IPS-18a (cell line): ENCODE data around the gene C15orf39.

Source experiments
- H3K27ac ChIP-seq: one replicate; pipeline ENCODE4 v1.5.1; 2013; ENCODE audit warnings: low read length
- H3K27me3 ChIP-seq: one replicate; pipeline ENCODE4 v1.6.1; 2013; ENCODE audit warnings: mild to moderate bottlenecking, low read length; ENCODE audit not compliant: control insufficient read depth, insufficient read depth
- H3K36me3 ChIP-seq: one replicate; pipeline ENCODE4 v1.6.1; 2013; ENCODE audit warnings: low read depth, low read length; ENCODE audit not compliant: control insufficient read depth
- H3K4me1 ChIP-seq: one replicate; pipeline ENCODE4 v1.6.1; 2013; ENCODE audit warnings: low read depth, low read length; ENCODE audit not compliant: control insufficient read depth
- H3K4me3 ChIP-seq: one replicate; pipeline ENCODE4 v1.5.1; 2013; ENCODE audit warnings: low read length
- H3K9ac ChIP-seq: one replicate; pipeline ENCODE4 v1.6.1; 2013; ENCODE audit warnings: mild to moderate bottlenecking, low read length, moderate library complexity
- H3K9me3 ChIP-seq: one replicate; pipeline ENCODE4 v1.6.1; 2013; ENCODE audit warnings: low read depth, low read length; ENCODE audit not compliant: control insufficient read depth

C15orf39 gene

DNA sequence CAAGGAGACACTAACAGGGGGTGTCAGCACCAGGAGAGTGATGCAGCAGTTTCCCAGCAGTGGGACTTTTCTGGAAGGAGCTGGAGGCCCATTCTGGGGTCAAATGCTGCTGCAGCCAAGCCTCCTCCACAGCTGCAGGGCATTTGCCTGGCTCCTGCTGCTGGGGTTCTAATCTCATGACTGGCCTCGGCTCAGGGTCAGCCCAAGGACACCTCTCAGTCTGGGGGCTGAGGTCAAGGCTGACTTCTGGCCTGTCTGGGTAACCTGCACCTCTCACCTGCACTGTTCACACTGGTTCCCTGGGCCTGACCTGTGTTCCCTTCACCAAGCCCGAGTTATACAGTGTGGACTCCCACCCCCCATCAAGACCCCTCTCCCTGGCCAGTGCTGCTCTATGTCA, 10.4 kb upstream of the C15orf39 start:
- H3K4me3 ChIP-seq, result no peak overlapping the region

DNA sequence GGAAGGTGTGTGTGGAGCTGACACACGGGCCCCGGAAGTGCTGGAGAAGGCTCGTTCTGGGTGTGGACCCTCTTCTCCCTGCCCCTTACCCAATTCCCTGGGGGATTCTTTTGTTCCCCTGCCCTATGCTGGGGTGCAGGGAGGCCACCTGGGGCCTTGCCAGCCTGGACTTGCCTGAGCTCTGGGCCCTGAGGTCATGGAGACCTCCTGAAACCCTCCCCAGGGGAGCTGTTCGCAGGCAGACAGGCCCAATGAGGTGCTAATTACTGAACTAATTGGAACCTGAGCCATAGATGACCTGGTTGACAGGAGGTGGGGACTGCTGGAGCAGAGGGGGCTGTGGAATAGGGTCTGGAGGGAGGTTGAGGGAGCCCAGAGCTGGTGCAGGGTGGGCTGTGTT, 9.4 kb upstream of the C15orf39 start:
- Histone ChIP-seq H3K36me3 (no peaks in the 10 kb centered on the region), H3K9ac (no peak overlapping the region), H3K4me3 (no peak overlapping the region), H3K27me3 (no peaks in the 10 kb centered on the region), H3K27ac (no peak overlapping the region), H3K4me1 (peaks cover 13% of the 10 kb centered on the region), H3K9me3 (peaks cover 4% of the 10 kb centered on the region)

More for the DNA sequence above, 10.4 kb upstream of the C15orf39 start:
- Histone ChIP-seq H3K36me3 (no peaks in the 10 kb centered on the region), H3K9me3 (peaks cover 4% of the 10 kb centered on the region), H3K9ac (no peak overlapping the region), H3K4me1 (peaks cover 13% of the 10 kb centered on the region), H3K27me3 (no peaks in the 10 kb centered on the region), H3K27ac (no peak overlapping the region)

DNA sequence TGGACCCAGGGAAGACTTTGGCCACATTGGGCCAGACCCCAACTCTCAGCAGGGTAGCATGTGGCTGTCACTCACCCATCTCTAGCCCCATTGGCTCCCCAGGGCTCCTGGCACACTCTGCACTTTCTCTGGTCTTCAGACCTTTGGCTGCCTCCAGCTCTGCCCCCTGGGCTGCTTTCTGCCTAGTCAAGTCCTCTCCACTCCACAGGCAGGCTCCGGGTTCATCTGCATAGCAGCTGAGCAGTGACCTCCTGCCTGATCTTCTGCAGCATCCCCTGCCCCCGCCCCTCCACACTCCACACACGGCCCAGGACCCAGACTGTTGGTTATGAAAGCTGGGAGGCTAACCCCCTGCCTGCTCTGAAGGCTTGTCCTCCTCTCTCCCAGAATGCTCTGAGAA, 8.4 kb upstream of the C15orf39 start:
- Histone ChIP-seq H3K4me1 (peaks cover 13% of the 10 kb centered on the region), H3K4me3 (no peak overlapping the region), H3K36me3 (no peaks in the 10 kb centered on the region), H3K27me3 (no peaks in the 10 kb centered on the region), H3K9me3 (peaks cover 4% of the 10 kb centered on the region), H3K27ac (no peak overlapping the region), H3K9ac (no peak overlapping the region)

DNA sequence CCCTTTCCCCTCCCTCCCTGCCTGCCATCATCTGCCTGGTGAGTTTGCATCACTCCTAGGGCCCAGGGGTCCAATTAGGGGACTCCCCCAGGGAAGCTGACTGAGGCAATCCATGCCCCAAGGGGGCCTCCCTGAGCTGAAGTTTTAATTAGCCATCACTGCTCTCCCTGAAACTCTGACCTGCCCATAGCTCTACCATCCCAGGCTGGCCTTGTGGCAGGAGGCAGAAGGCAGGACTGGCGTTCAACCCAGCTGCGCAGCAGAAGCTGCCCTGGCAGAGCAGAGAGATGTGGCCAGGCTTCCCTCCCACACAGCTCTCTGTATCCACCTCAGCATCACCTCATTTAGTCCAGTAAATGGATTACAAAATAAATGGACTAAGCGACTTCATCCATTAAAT, 7.7 kb upstream of the C15orf39 start:
- H3K27ac ChIP-seq, result no peak overlapping the region
- no peaks in the 10 kb centered on the region for H3K27me3 ChIP-seq
- H3K9me3 ChIP-seq, result peaks cover 4% of the 10 kb centered on the region
- no peak overlapping the region for H3K9ac ChIP-seq
- H3K4me1 ChIP-seq, result peaks cover 13% of the 10 kb centered on the region
- no peak overlapping the region for H3K4me3 ChIP-seq
- H3K36me3 ChIP-seq, result no peaks in the 10 kb centered on the region

DNA sequence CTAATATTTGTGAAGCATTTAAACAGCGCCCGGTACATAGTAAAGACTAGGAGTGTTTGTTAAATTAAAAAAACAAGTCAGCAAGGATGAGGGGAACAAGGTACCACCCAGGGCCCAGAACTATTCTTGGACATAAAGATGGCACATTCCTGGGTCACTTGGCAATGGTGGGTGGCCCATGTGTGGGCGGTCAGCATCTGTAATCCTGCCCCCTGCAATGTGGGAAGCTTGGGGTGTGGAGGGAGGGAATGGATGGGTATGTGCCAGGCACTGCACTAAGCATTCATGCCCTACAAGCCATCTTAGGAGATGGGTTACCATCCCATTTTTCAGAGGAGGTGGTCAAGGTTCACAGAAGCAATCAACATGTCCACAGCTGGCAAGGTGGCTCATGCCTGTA, 7.3 kb upstream of the C15orf39 start:
- H3K9me3 ChIP-seq, result peaks cover 4% of the 10 kb centered on the region
- H3K9ac ChIP-seq, result no peak overlapping the region
- H3K4me1 ChIP-seq, result peaks cover 13% of the 10 kb centered on the region
- H3K27ac ChIP-seq, result no peak overlapping the region
- no peaks in the 10 kb centered on the region for H3K36me3 ChIP-seq
- no peak overlapping the region for H3K4me3 ChIP-seq
- H3K27me3 ChIP-seq, result no peaks in the 10 kb centered on the region

DNA sequence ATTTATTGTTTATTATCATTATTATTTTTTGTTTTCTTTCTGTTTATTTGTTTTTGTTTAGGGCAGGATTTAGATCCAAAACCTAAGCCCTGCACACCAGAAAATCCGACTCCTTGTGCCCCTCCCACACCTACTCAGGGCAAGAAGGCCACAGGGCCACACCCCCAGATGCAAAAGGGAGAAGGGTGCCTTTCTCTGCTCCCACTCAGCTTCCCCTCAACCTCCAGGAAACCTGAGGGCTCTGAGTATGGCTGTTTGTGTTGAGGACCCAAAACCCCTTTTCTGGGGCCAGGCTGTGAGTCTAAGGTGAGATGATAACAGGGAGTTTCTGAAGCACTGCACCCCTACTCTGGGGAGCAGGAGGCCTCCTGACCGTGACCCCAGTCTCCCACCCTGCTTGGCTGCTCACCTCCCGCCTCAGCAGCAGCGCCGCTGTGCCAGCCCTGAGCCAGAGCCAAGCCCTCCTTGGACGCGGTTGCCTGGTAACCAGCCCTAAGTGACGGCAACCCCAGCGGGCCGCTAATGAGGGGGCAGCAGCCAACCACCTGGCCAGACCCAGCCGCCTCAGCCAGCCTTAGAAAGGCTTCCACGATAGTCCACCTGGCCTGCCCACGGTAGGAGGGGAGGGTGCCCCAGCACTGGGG, 6.4 kb upstream of the C15orf39 start:
- peaks cover 5% of the 10 kb centered on the region for H3K27me3 ChIP-seq
- peaks cover 4% of the 10 kb centered on the region for H3K9me3 ChIP-seq
- H3K4me3 ChIP-seq, result peak overlapping the region; percentile 8
- no peak overlapping the region for H3K27ac ChIP-seq
- no peak overlapping the region for H3K9ac ChIP-seq
- no peaks in the 10 kb centered on the region for H3K36me3 ChIP-seq
- H3K4me1 ChIP-seq, result peaks cover 17% of the 10 kb centered on the region

DNA sequence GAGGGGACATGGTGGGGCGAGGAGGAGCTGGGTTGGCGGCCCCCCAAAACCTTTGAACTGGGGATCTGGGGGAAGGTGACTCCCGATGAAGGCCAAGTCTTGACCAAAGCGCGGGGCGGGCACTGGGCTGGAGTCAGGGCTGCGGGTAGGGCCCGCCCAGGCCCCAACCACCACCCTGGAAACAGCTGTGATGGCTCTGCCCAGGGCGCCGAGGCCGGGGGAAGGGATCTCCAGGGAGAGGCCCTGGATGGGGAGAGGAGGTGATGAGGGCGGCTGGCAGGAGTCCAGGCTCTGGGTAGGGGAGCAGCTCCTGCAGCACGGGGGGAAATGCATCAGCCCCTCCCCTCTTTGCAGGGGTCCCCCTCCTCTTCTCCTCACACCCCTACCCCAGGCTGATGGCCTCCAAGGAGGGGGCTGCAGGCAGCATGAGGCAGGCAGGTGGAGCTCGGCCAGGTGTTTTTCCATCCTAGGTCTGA, 5.9 kb upstream of the C15orf39 start:
- no peak overlapping the region for H3K27ac ChIP-seq
- H3K4me3 ChIP-seq, result peak overlapping the region; percentile 8
- H3K27me3 ChIP-seq, result peaks cover 5% of the 10 kb centered on the region
- H3K4me1 ChIP-seq, result peaks cover 23% of the 10 kb centered on the region
- no peaks in the 10 kb centered on the region for H3K36me3 ChIP-seq
- H3K9me3 ChIP-seq, result peaks cover 2% of the 10 kb centered on the region
- H3K9ac ChIP-seq, result no peak overlapping the region

DNA sequence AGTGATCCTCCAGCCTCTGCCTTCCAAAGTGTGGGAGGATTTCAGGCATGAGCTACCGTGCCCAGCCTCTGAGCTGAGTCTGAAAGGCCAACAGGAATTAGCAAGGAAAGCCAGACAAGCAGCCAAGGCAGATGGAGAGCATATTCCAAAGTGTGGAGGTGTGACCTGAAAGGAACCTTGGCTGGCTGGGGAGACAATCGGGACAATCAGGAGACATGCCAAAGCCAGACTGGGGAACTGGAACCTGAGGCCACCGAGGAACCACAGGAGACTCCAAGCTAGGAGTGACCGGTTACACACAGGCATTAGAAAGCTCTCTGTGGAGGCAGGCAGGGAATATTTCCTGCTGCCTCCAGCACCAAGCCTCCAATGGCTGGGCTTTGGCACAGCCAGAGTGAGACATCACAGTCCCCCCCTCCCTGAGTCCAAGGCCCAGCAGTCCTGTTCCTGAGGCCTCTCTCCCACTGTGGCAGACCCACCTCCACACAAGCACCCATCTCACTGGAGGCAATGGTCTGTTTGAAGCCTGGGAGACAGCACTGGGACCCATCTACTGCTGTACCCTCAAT, 4.5 kb upstream of the C15orf39 start:
- Histone ChIP-seq H3K36me3 (no peaks in the 10 kb centered on the region), H3K4me1 (peaks cover 29% of the 10 kb centered on the region), H3K27me3 (peaks cover 11% of the 10 kb centered on the region), H3K9me3 (no peaks in the 10 kb centered on the region), H3K4me3 (no peak overlapping the region), H3K9ac (no peak overlapping the region), H3K27ac (no peak overlapping the region)

DNA sequence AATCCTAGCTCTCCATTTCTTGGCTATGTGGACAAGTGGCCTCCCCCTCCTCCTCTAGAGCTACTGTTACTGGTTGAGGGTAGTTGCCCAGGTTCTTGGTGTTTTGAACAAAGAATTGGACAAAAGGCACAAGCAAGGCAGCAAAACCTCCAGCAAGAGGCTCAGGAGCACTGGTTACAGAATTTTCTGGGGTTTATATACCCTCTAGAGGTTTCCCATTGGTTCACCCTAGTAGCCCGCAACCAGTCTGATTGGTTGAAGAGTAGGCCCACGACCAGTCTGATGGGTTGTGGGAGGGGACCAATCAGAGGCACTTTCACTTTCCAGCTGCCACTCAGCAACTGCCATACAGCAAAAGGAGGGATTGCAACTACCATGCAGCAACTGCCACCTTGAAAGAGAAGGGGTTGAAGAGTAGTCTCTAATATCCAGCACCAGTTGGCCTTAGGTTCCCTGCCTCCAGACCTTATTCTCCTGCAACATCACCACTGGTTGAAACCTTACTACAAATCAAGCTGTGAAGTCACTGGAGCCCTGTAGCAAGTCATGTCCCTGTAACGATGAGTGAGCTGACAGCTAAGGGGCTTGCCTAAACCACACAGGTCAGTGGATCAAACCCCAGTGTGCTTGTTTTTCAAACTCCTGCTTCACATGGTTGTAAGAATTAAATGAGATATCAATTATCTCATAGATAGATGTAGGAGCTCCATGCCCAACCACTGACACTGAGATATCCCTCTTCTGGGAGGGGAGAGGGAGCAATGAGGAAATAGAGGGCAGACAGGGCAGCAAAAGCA, 2.9 kb upstream of the C15orf39 start:
- peaks cover 28% of the 10 kb centered on the region for H3K4me1 ChIP-seq
- no peaks in the 10 kb centered on the region for H3K9me3 ChIP-seq
- H3K9ac ChIP-seq, result no peak overlapping the region
- no peak overlapping the region for H3K4me3 ChIP-seq
- H3K27ac ChIP-seq, result no peak overlapping the region
- peaks cover 19% of the 10 kb centered on the region for H3K27me3 ChIP-seq
- no peaks in the 10 kb centered on the region for H3K36me3 ChIP-seq

DNA sequence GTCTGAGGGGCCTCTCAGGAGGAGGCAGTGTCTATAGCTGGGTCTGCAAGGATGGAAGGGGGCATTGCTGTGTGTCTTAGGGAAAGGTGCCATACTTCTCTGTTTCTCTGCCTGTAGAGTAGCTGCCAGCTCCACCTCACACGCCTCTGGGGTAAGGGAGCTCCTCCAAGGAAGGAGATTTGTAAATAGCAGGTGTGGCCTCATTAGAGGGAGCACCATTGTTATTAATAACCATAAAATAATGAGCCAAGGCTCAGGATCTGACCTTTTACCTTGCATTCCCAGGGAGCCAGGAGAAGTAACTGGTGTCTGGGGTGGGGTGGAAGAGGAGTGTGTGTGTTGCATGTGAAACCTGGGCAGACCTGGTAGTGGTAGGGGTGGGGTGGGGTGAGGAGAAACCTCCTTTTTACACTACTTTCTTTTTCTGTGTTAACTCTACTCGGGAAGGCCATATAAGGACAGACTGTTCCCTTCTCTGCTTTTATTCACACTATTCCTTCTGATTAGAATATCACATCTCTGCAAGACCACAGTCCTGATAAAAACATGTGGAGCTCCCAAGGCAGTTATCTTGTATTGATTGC, 2.2 kb upstream of the C15orf39 start:
- peaks cover 25% of the 10 kb centered on the region for H3K4me1 ChIP-seq
- H3K36me3 ChIP-seq, result no peaks in the 10 kb centered on the region
- no peak overlapping the region for H3K27ac ChIP-seq
- no peaks in the 10 kb centered on the region for H3K9me3 ChIP-seq
- H3K27me3 ChIP-seq, result peaks cover 20% of the 10 kb centered on the region
- no peak overlapping the region for H3K4me3 ChIP-seq
- no peak overlapping the region for H3K9ac ChIP-seq

DNA sequence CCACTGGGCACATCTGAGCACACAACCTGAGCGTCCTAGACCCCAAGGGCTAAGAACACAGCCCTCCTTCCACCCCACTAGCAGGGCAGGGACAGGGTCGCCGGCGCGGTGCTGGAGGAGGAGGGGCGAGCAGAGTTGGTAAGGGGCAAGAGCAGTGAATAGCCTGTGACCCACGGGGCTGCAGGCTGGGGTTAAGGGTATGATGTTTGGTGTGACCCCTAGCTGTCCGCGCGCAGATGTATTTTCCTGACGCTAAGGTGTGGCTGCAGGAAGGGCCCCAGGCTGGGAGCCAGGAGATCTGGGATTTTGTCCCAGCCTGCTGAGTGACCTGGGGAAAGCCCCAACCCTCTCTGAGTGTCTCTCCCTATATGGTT, 1.3 kb upstream of the C15orf39 start:
- peaks cover 20% of the 10 kb centered on the region for H3K27me3 ChIP-seq
- peak overlapping the region; percentile 25 for H3K4me3 ChIP-seq
- no peaks in the 10 kb centered on the region for H3K36me3 ChIP-seq
- no peaks in the 10 kb centered on the region for H3K9me3 ChIP-seq
- H3K4me1 ChIP-seq, result peaks cover 22% of the 10 kb centered on the region
- H3K9ac ChIP-seq, result no peak overlapping the region
- no peak overlapping the region for H3K27ac ChIP-seq
